H1 (cell line): ENCODE measurements around the gene KCNC4. TPM values are rescaled to one million over a fixed set of nuclear protein-coding genes. Genes with fewer than 3 reads are reported as not detected.

Experiments
- CTCF ChIA-PET: fragments of 300-600 bp; sonication (Branson Sonifier 250); formaldehyde crosslinking; loops from one replicate; lab custom pipeline; 2021; ENCODE audit not compliant: partially characterized antibody; lab: Charles Lee
- POLR2A ChIA-PET: fragments of 300-600 bp; sonication (Branson Sonifier 250); formaldehyde crosslinking; loops from one replicate; lab custom pipeline; 2021; ENCODE audit warnings: inconsistent platforms; ENCODE audit not compliant: partially characterized antibody; lab: Charles Lee
- DNase-seq, 2 experiments: peaks; one replicate each; pipeline versions ENCODE4 v3.0.0 to v3.0.0-alpha.2; 2010 to 2022; ENCODE audit warnings: low spot score in 2 of 2, low read depth in 1 of 2, mixed read lengths in 1 of 2
- FAIRE-seq: peaks from 2 replicates; lab custom pipeline; 2011; peaks lifted over from hg19 to GRCh38; lab: Jason Lieb, UNC
- H2AFZ ChIP-seq: 2 replicates; pipeline ENCODE4 v1.8.1; 2012; ENCODE audit warnings: low read length, inconsistent platforms
- H2AK5ac ChIP-seq: 2 replicates; pipeline ENCODE4 v1.6.1; 2013; ENCODE audit warnings: low read depth, low read length
- H2BK120ac ChIP-seq: replicated peaks from 2 replicates; pipeline ENCODE3; 2013; ENCODE audit warnings: low read depth, low read length, inconsistent platforms
- H2BK12ac ChIP-seq: 2 replicates; pipeline ENCODE4 v1.6.1; 2013; ENCODE audit warnings: low read depth, low read length
- H2BK15ac ChIP-seq: 2 replicates; pipeline ENCODE4 v1.6.1; 2013; ENCODE audit warnings: low read length
- H2BK20ac ChIP-seq: 2 replicates; pipeline ENCODE4 v1.6.1; 2013; ENCODE audit warnings: low read length
- H2BK5ac ChIP-seq: 2 replicates; pipeline ENCODE4 v1.6.1; 2013; ENCODE audit warnings: low read depth, low read length
- H3K14ac ChIP-seq: 2 replicates; pipeline ENCODE4 v1.6.1; 2013; ENCODE audit warnings: inconsistent platforms; ENCODE audit not compliant: insufficient read length
- H3K18ac ChIP-seq: 2 replicates; pipeline ENCODE4 v1.6.1; 2013; ENCODE audit warnings: low read length; ENCODE audit errors: extremely low read depth
- H3K23ac ChIP-seq: 2 replicates; pipeline ENCODE4 v1.6.1; 2013; ENCODE audit warnings: inconsistent platforms; ENCODE audit not compliant: insufficient read length
- H3K23me2 ChIP-seq: 2 replicates; pipeline ENCODE4 v1.6.1; 2013; ENCODE audit warnings: low read depth, low read length
- H3K27ac ChIP-seq: 2 replicates; pipeline ENCODE4 v1.6.1; 2011; ENCODE audit warnings: low read depth, low read length, inconsistent platforms
- H3K27me3 ChIP-seq, 4 experiments: replicated peaks in 1 of 4; 1 replicate in 1 of 4; 2 replicates in 3 of 4; pipeline versions ENCODE4 v1.6.1 to v1.8.1; 2011 to 2013; ENCODE audit warnings: low read length in 3 of 4, mild to moderate bottlenecking in 3 of 4, inconsistent platforms in 2 of 4, mixed read lengths in 2 of 4, moderate library complexity in 1 of 4; ENCODE audit not compliant: control insufficient read depth in 3 of 4, insufficient read depth in 3 of 4; ENCODE audit errors: extremely low read depth in 1 of 4
- H3K36me3 ChIP-seq, 4 experiments: 2 replicates each; pipeline versions ENCODE4 v1.6.1 to v1.8.1; 2011 to 2013; ENCODE audit warnings: mild to moderate bottlenecking in 4 of 4, low read length in 3 of 4, moderate library complexity in 2 of 4, control low read depth in 1 of 4, inconsistent platforms in 1 of 4; ENCODE audit not compliant: insufficient read depth in 4 of 4, control insufficient read depth in 2 of 4
- H3K4ac ChIP-seq: replicated peaks from 2 replicates; pipeline ENCODE3; 2013; ENCODE audit warnings: low read length, low read depth, mixed read lengths, inconsistent platforms; ENCODE audit not compliant: insufficient read length
- H3K4me1 ChIP-seq, 4 experiments: replicated peaks in 1 of 4; 1 replicate in 1 of 4; 2 replicates in 3 of 4; pipeline versions ENCODE4 v1.6.1 to v1.8.1; 2011 to 2013; ENCODE audit warnings: low read length in 3 of 4, inconsistent platforms in 2 of 4, mixed read lengths in 1 of 4; ENCODE audit not compliant: insufficient read depth in 4 of 4, control insufficient read depth in 3 of 4
- H3K4me2 ChIP-seq, 2 experiments: 2 replicates each; pipeline versions ENCODE4 v1.6.1 to v1.8.1; 2011 to 2013; ENCODE audit warnings: low read depth in 2 of 2, low read length in 2 of 2, control low read depth in 1 of 2, inconsistent platforms in 1 of 2, mild to moderate bottlenecking in 1 of 2; ENCODE audit not compliant: insufficient read depth in 1 of 2
- H3K4me3 ChIP-seq, 4 experiments: fragments of 200-600, 300-600 bp in 1 of 4; sonication (generic), shearing (Covaris generic), sonication (Bioruptor Twin) in 1 of 4; 2 replicates each; pipeline versions ENCODE4 v1.5.1 to v1.8.1; 2011 to 2016; ENCODE audit warnings: low read length in 4 of 4, low read depth in 3 of 4, control low read depth in 2 of 4, inconsistent platforms in 2 of 4, mild to moderate bottlenecking in 2 of 4, mixed read lengths in 1 of 4, moderate library complexity in 1 of 4; ENCODE audit not compliant: insufficient read depth in 2 of 4; ENCODE audit errors: extremely low read depth in 1 of 4
- H3K56ac ChIP-seq: replicated peaks from 2 replicates; pipeline ENCODE3; 2013; ENCODE audit warnings: low read depth, mild to moderate bottlenecking, mixed read lengths, low read length, inconsistent platforms; ENCODE audit not compliant: insufficient read length
- H3K79me1 ChIP-seq: 2 replicates; pipeline ENCODE4 v1.6.1; 2013; ENCODE audit warnings: low read depth, low read length, control low read depth
- H3K79me2 ChIP-seq, 2 experiments: 2 replicates each; pipeline versions ENCODE4 v1.6.1 to v1.8.1; 2012 to 2013; ENCODE audit warnings: low read length in 2 of 2, mild to moderate bottlenecking in 2 of 2, inconsistent platforms in 1 of 2; ENCODE audit not compliant: insufficient read depth in 2 of 2, control insufficient read depth in 1 of 2
- H3K9ac ChIP-seq, 4 experiments: replicated peaks in 1 of 4; 1 replicate in 1 of 4; 2 replicates in 3 of 4; pipeline versions ENCODE4 v1.6.1 to v1.8.1; 2011 to 2013; ENCODE audit warnings: low read depth in 3 of 4, low read length in 3 of 4, control low read depth in 2 of 4, mild to moderate bottlenecking in 2 of 4, moderate library complexity in 2 of 4, inconsistent platforms in 1 of 4; ENCODE audit errors: extremely low read depth in 1 of 4
- H3K9me3 ChIP-seq, 2 experiments: 2 replicates each; pipeline versions ENCODE4 v1.6.1 to v1.8.1; 2012 to 2013; ENCODE audit warnings: mild to moderate bottlenecking in 2 of 2, moderate library complexity in 2 of 2, control low read depth in 1 of 2, inconsistent platforms in 1 of 2, low read depth in 1 of 2, low read length in 1 of 2, mixed read lengths in 1 of 2; ENCODE audit not compliant: insufficient read depth in 2 of 2
- H4K20me1 ChIP-seq, 2 experiments: replicated peaks in 1 of 2; 2 replicates each; pipeline versions ENCODE3 to v1.8.1; 2011 to 2013; ENCODE audit warnings: inconsistent platforms in 2 of 2, low read length in 2 of 2, mild to moderate bottlenecking in 1 of 2; ENCODE audit not compliant: insufficient read depth in 2 of 2, control insufficient read depth in 1 of 2
- H4K5ac ChIP-seq: 2 replicates; pipeline ENCODE4 v1.6.1; 2013; ENCODE audit warnings: low read length, low read depth, mixed read lengths, inconsistent platforms; ENCODE audit not compliant: insufficient read length
- H4K8ac ChIP-seq: 2 replicates; pipeline ENCODE4 v1.8.0; 2013; ENCODE audit warnings: mild to moderate bottlenecking, moderate library complexity, low read length, inconsistent platforms; ENCODE audit not compliant: insufficient read depth; ENCODE audit errors: extremely low read depth
- H4K91ac ChIP-seq: replicated peaks from 2 replicates; pipeline ENCODE3; 2013; ENCODE audit warnings: low read length, mixed read lengths, inconsistent platforms; ENCODE audit not compliant: insufficient read length
- CTBP2 ChIP-seq: IDR thresholded peaks from 2 replicates; pipeline ENCODE4 v1.7.0; 2011; ENCODE audit warnings: borderline replicate concordance, mild to moderate bottlenecking, moderate library complexity, mixed read lengths, low read length; ENCODE audit not compliant: insufficient read depth, insufficient read length
- KDM4A ChIP-seq: IDR thresholded peaks from one replicate; pipeline ENCODE4 v1.7.1; 2012; ENCODE audit warnings: low read depth, mild to moderate bottlenecking, moderate library complexity, low read length, inconsistent platforms; ENCODE audit not compliant: severe bottlenecking
- SIRT6 ChIP-seq: IDR thresholded peaks from one replicate; pipeline ENCODE4 v1.7.1; 2012; ENCODE audit warnings: low read length, inconsistent platforms
- WGBS, 2 experiments: shearing (Covaris generic) in 1 of 2; methylation state at CpG; one replicate each; pipeline versions ENCODE4 v1.1.6 to v1.1.7; 2013 to 2015; ENCODE audit warnings: low lambda C conversion rate in 2 of 2, mixed read lengths in 2 of 2, inconsistent platforms in 1 of 2, low coverage in 1 of 2, missing lambda C conversion rate in 1 of 2; ENCODE audit not compliant: insufficient replicate concordance in 2 of 2, insufficient coverage in 1 of 2, insufficient read length in 1 of 2; ENCODE audit errors: extremely low coverage in 1 of 2, missing lambda C conversion rate in 1 of 2; 5-methylcytosine and 5-hydroxymethylcytosine counted together
- polyA plus RNA-seq, 7 experiments: library from polyadenylated mRNA; depleted of rRNA in 3 of 7; stranded (reverse) in 5 of 7; unstranded in 2 of 7; fragments of >200 nt in 5 of 7; fragments of 200-250 nt in 2 of 7; gene quantifications; 1 replicate in 5 of 7; 2 replicates in 1 of 7; 4 replicates in 1 of 7; pipeline versions ENCODE4 v1.2.1 to v1.2.3, GENCODE V29; 2011 to 2013; ENCODE audit warnings: missing spikeins in 2 of 7, mixed read lengths in 2 of 7
- total RNA-seq: library from RNA; stranded (reverse); fragmentation: NEBNext Ultra II Directional; extraction: Animal tissue kit (Norgen Biotek cat#: 25700); gene quantifications from 2 replicates; pipeline ENCODE4 v1.2.1, GENCODE V29; 2021

The KCNC4 gene
- total and polyA plus RNA-seq, 2 of the 8 experiments (the other 6 are each of a cell fraction or from before 2014, with no cell fraction given) = 8.1 to 11.2 TPM

GRCh38 chr1:110176299-110176956, 33.7 kb upstream of the KCNC4 start:
- Histone ChIP-seq H2BK5ac (no peak overlapping the region), H3K23ac (no peak overlapping the region), H2BK15ac (no peak overlapping the region), H4K5ac (no peak overlapping the region), H3K4ac (no peak overlapping the region), H3K9me3 (no peaks in the 10 kb centered on the region), H3K18ac (no peak overlapping the region), H4K91ac (no peak overlapping the region), H3K14ac (no peak overlapping the region), H3K23me2 (no peaks in the 10 kb centered on the region; the same call in 1 of the 2 replicates), H4K20me1 (no peaks in the 10 kb centered on the region), H4K8ac (no peak overlapping the region), H3K27ac (no peak overlapping the region), H3K9ac (no peak overlapping the region), H3K79me1 (no peaks in the 10 kb centered on the region), H2AK5ac (no peak overlapping the region), H2BK20ac (no peak overlapping the region), H2BK120ac (no peak overlapping the region), H3K4me2 (no peak overlapping the region), H2BK12ac (no peak overlapping the region), H3K56ac (no peak overlapping the region), H3K36me3 (no peaks in the 10 kb centered on the region), H3K4me3 (no peak overlapping the region), H3K27me3 (no peaks in the 10 kb centered on the region; a peak in 1 of 7 replicates), H3K4me1 (peaks cover 0 to 4% (median 0%) of the 10 kb centered on the region in 4 experiments; a peak in 2 of 7 replicates), H3K79me2 (no peaks in the 10 kb centered on the region), H2AFZ (no peak overlapping the region)
- WGBS, 2 experiments = 91% methylated on average over 9 of the region's 9 CpGs; no CpG with 5 or more reads in 1 of the 2 experiments
- FAIRE-seq (no peak), DNase-seq (no peak)
- CTCF ChIA-PET = interaction anchor here (0.8 to 3.4 kb wide), 7 partner anchors 9 to 232 kb away, joined by 3 to 14 read pairs (median 3); no protein-coding TSS in a partner anchor
- POLR2A ChIA-PET = interaction anchor here (1.2 kb wide), 1 partner anchor 162 kb away, joined by 3 read pairs; the partner anchor contains the start of gene RBM15
- TF ChIP-seq SIRT6 (no peak), KDM4A (no peak), CTBP2 (no peak)
